ENCODE measurements around the gene EFNB1.
"Not testable (repeated sequence)": the region's sequence is repeated elsewhere in the genome, so short reads cannot be mapped to it uniquely, and the experiment has no call there.

EFNB1 gene

GRCh38 chrX:68828740-68829581 lies at the start of gene EFNB1:
Gene EFNB1 (plus strand): TSS chrX:68829021. CDS start chrX:68829777, 756 bp downstream.
- peak; percentile 93 for DNase-seq (ENCODE audit: extremely low read depth, low read depth)
- no peak for TF ChIP-seq CTCF (IDR thresholded peaks at IDR 0.05; ENCODE audit: low read depth, low read length)

GRCh38 chrX:68781295-68781694 lies 47.5 kb upstream of the EFNB1 start:
- DNase-seq (ENCODE audit: extremely low read depth, low read depth): not testable (repeated sequence)

GRCh38 chrX:68784816-68785215 lies 44.0 kb upstream of the EFNB1 start:
- TF ChIP-seq CTCF (IDR thresholded peaks at IDR 0.05; ENCODE audit: low read depth, low read length): no peak
- DNase-seq (ENCODE audit: extremely low read depth, low read depth): no peak

- DNase-seq (ENCODE audit: extremely low read depth, low read depth): not testable (repeated sequence)
Measured at GRCh38 chrX:68786581-68786980, 42.2 kb upstream of the EFNB1 start.

GRCh38 chrX:68789966-68790365 lies 38.9 kb upstream of the EFNB1 start:
- no peak for DNase-seq (ENCODE audit: extremely low read depth, low read depth)
- no peak for TF ChIP-seq CTCF (IDR thresholded peaks at IDR 0.05; ENCODE audit: low read depth, low read length)

GRCh38 chrX:68792083-68792482 lies 36.7 kb upstream of the EFNB1 start:
- no peak for TF ChIP-seq CTCF (IDR thresholded peaks at IDR 0.05; ENCODE audit: low read depth, low read length)
- no peak for DNase-seq (ENCODE audit: extremely low read depth, low read depth)

- DNase-seq (ENCODE audit: extremely low read depth, low read depth): no peak
- no peak for TF ChIP-seq CTCF (IDR thresholded peaks at IDR 0.05; ENCODE audit: low read depth, low read length)
Measured at GRCh38 chrX:68794461-68794860, 34.4 kb upstream of the EFNB1 start.

- no peak for TF ChIP-seq CTCF (IDR thresholded peaks at IDR 0.05; ENCODE audit: low read depth, low read length)
- no peak for DNase-seq (ENCODE audit: extremely low read depth, low read depth)
Measured at GRCh38 chrX:68795741-68796140, 33.1 kb upstream of the EFNB1 start.

- not testable (repeated sequence) for DNase-seq (ENCODE audit: extremely low read depth, low read depth)
Measured at GRCh38 chrX:68798400-68798799, 30.4 kb upstream of the EFNB1 start.

Measured in AG09319 (cell line).